NCI-H446 treated with DMSO at 0.1 percent for 48 hours (cell line): Measurements from ENCODE around the gene KIF1B.
A peak's percentile ranks its signal among the peaks of the same experiment; 100 is the strongest.

Experiments
- DNase-seq: peaks from one replicate; lab custom pipeline; 2025; lab: John Stamatoyannopoulos, UW

The KIF1B gene, protein sequence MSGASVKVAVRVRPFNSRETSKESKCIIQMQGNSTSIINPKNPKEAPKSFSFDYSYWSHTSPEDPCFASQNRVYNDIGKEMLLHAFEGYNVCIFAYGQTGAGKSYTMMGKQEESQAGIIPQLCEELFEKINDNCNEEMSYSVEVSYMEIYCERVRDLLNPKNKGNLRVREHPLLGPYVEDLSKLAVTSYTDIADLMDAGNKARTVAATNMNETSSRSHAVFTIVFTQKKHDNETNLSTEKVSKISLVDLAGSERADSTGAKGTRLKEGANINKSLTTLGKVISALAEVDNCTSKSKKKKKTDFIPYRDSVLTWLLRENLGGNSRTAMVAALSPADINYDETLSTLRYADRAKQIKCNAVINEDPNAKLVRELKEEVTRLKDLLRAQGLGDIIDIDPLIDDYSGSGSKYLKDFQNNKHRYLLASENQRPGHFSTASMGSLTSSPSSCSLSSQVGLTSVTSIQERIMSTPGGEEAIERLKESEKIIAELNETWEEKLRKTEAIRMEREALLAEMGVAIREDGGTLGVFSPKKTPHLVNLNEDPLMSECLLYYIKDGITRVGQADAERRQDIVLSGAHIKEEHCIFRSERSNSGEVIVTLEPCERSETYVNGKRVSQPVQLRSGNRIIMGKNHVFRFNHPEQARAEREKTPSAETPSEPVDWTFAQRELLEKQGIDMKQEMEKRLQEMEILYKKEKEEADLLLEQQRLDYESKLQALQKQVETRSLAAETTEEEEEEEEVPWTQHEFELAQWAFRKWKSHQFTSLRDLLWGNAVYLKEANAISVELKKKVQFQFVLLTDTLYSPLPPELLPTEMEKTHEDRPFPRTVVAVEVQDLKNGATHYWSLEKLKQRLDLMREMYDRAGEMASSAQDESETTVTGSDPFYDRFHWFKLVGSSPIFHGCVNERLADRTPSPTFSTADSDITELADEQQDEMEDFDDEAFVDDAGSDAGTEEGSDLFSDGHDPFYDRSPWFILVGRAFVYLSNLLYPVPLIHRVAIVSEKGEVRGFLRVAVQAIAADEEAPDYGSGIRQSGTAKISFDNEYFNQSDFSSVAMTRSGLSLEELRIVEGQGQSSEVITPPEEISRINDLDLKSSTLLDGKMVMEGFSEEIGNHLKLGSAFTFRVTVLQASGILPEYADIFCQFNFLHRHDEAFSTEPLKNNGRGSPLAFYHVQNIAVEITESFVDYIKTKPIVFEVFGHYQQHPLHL (N-terminal part only)

GRCh38 chr1:10209905-10210810, at the start of gene KIF1B:
Gene KIF1B (plus strand): TSS chr1:10210570. CDS start chr1:10232329, 21,759 bp downstream.
- DNase-seq, result peak; percentile 97

GRCh38 chr1:10160907-10161490, 49.4 kb upstream of the KIF1B start:
- no peak for DNase-seq

- DNase-seq, result no peak
These were observed 48.7 kb upstream of the KIF1B start for GRCh38 chr1:10161541-10162290.

DNA sequence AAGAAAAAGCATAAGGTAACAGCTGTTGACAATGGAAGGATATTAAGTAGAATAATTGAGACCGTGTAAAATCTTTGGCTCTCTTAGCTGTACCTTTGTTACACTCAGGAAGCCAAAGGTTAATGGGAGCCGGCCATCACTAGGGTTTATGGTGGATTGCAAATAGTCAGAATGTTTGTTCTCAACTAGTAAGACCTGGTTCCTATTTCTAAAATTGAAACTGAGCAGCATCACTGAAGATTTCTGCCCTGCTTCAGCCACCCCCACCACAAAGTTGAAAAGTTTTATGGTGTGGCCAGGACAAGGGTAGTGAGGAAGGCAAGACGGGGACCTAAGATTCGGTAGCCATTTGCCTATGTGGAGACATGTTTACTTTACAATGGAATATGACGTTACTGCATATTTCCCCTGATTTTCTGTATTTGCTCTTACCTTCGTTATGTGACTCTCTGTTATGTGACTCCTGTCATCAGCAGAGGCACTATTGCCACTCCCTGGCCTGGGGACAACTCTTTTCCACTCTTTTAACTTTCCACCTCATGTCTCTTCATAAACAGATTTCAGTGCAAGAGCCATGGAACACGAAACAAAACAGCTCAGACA, 41.4 kb upstream of the KIF1B start:
- no peak for DNase-seq

- no peak for DNase-seq
These were observed 40.2 kb upstream of the KIF1B start for GRCh38 chr1:10170239-10170574.

DNA sequence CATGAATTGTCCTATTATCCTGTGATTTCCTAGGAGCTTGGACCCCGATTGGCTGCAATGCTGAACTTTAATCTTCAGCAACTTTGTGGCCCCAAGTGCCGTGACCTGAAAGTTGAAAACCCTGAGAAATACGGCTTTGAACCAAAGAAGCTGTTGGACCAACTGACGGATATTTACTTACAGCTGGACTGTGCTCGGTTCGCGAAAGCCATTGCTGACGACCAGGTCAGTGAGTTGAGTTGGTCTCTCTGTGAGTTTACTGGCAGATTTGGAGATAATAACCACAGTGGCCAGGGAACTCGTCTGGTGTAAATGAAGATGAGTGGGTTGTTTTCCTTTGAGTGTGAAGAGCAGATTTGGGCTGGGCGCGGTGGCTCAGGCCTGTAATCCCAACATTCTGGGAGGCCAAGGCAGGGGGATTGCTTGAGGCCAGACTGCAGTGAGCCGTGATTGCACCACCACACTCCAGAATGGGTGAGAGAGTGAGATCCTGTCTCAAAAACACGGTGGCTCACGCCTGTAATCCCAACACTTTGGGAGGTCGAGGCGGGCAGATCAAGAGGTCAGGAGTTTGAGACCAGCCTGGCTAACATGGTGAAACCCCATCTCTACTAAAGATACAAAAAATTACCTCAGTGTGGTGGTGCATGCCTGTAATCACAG, 39.1 kb upstream of the KIF1B start:
- no peak for DNase-seq

DNA sequence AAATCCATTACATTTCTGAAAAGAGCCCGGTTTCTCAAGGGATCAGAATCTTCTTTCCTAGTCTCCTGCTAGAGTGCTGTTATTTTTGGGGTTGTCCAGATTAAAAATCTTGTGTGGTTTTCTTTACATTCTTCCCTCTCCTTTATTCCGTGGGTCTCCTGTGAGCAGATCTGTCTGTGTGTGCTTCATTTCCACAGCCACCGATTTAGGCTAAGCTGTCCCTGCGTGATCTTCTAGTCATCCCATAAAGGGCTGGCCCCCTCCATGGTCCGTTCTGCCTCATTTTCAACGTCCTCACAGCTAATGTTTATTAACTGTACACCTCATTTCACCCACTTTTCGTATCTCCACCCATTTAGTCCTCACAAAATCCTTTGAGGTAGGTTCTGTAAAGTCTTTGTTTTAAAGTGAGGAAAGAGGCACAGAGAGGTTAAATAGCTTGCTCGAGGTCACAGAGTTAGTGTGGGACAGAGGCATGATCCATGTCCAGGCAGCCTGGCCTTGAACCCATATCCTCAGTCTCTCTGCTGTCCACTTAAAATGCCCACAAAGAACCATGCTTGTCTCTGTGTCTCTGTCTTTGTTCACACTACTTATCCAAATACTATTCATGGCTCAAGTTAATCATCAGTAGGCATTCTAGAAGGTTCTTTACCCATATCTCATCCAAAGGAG, 38.2 kb upstream of the KIF1B start:
- no peak for DNase-seq

DNA sequence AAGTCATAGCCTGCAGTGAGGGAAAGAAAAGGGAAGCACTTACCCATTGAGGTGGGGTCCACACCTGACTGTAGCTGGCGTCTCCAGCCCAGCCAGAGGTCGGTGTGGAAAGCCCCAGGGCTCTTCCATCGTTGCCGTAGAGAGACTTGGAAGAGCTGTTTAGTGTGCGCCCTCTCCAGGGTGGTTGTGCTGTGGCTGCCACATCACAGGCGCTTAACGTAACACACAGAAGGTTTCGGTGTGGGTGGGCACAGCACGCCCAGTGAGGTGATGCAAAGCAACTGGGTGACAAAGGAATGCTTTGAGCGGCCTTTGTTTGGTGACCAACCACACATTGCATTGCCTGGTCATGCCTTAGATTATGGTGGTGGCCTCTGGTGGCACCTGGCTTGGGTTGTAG, 36.8 kb upstream of the KIF1B start:
- no peak for DNase-seq

DNA sequence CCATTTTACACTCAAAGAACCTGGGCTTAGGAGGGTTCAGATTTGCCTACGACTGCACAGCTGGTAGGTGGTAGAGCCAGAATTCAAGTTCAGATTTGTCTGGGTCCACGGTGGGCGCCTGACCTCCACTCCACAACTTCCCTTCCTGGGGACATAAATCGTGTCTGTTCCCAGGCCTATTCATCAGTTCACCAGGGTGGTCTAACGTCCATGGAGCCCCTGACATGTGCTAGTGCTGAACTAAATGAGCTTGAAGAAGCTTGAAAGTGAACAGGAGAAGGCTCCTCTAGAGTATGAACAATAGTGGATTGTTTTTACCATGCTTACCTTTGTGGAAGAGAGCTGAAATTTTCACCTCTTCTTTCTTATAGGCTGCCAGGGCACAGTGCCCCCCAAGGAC, 32.5 kb upstream of the KIF1B start:
- DNase-seq, result no peak

DNA sequence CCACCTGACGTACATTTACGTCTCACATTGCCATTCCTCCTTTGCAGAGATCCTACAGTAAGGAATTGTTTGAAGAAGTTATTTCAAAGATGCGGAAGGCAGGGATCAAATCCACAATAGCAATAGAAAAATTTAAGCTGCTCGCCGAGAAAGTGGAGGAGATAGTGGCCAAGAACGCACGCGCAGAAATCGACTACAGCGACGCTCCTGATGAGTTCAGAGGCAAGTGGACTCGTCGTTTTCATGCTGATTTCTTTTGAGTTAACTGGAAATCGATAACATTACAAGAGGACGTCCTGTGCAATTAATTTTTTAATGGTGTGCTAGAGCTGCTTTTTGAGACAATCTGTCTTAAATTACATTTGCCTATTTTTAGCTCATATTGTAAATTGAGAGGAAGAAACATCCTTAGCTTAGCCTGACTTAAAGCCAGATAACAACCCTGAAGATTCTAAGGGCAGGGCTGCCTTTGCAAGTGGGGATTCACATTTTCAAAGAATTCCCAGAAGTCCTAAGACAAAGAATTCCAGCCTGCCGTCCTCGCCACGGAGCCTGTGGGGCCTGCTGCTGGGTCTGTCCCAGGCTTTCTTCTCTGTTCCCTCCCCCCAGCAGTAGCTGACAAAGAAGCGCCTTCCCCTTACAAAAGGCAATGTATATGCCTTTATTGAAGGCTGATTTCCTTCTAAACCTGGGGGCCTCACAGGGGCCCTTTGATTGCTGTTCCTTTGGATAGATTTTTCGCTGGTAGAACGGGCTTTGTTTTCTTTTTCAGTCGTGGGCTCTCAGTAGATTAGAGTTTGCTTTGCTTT, 31.6 kb upstream of the KIF1B start:
- no peak for DNase-seq

DNA sequence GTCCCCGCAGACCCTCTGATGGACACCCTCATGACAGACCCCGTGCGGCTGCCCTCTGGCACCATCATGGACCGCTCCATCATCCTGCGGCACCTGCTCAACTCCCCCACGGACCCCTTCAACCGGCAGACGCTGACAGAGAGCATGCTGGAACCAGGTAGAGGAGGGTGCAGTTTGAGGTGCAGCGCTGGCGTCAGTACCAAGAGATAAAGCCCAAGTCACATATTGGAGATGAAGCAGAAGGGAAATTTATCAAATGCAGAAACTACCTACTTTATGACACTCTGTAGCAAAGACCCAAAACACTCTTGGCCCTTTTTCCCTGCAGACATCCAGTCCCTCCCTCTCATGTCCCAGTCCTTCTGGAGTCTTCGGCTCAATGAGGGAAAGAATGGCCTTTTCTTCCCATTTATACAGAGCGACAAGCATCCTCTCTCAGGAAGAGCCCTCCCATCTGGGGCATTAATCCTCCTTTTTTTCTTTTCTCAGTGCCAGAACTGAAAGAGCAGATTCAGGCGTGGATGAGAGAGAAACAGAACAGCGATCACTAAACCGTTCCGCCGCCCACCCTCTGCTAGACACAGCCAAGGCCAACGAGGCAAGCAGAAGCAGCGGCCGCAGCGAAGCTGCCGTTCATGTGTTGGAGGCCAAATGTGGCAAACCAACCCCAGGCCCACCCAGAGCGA, 30.8 kb upstream of the KIF1B start:
- DNase-seq, result no peak

DNA sequence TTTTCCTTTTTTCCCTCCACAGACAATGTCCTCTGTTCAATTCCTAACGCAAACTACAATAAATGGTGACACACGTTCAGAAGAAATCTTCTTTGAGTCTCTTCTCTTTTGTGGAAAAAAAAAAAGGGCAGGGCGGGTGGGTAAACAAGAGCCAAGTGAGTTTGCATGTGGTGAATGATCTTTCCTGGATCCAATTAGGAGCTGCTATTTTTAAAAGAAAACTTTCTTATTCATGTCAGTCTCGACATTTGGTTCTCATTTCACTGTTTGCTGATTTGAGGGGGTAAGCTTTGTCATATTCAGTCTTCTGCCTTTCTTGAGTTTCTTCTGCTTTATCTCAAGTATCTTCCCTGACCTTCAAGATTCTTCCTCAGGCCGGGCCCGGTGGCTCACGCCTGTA, 29.2 kb upstream of the KIF1B start:
- DNase-seq, result no peak

- DNase-seq, result no peak
These were observed 24.6 kb upstream of the KIF1B start for GRCh38 chr1:10185759-10186158.

GRCh38 chr1:10186331-10187025, 23.9 kb upstream of the KIF1B start:
- no peak for DNase-seq

DNA sequence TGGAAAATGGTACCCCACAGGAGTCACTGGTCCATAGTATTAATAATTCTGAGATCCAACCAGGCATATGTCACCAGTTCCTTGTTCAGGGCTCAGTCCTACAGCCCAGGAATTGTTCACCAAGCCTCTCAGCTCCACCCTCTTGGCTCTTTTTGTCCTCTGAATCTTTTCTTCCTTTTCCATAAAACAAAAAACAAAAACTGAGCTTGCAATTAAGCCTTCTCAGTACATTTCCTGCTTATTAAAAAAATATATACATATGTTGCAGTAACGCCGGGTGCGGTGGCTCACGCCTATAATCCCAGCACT, 23.4 kb upstream of the KIF1B start:
- no peak for DNase-seq

DNA sequence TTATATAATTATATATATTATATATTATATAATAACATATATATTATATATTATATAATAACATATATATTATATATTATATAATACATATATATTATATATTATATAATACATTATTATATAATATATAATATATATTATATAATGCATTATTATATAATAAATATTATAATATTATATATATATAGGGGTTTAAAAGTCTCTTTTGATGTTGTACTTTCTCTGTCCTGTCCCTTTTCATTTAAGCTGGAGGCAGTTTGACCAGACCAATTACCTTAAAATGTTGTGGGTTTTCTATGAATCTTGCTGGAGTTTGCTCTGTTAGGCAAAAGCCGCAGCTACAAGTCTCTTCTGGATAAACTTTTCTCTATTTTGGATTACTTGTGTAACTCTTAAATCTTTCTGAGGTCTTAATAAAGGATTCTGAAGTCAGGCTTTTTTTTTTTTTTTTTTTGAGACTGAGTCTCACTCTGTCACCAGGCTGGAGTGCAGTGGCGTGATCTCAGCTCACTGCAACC, 22.2 kb upstream of the KIF1B start:
- DNase-seq, result no peak

DNA sequence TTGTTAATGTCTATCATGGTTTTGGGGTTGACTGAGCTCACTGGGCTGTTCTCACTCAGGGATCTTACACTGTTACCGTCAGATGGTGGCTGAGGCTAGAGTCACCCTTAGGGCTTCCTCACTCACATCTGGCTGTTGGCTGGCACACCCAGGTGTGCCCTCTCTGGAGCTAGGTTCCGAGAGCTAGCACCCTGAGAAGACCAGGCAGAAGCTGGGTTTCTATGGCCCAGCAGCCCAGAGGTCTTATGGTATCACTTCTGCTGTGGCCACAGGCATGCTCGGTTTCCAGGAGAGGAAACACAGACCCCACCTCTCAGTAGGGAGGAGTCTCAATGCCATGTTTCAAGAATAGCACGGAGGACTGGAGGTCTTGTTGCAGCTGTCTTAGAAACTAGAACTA, 20.7 kb upstream of the KIF1B start:
- DNase-seq, result no peak
